Measurements from ENCODE around the gene NOLC1. TPM values are rescaled to one million over a fixed set of nuclear protein-coding genes. Genes with fewer than 3 reads are reported as not detected.

Gene NOLC1
- total and polyA plus RNA-seq, 2 of the 4 experiments (the other 2 are of a cell fraction): 43.2 to 55.3 TPM

DNA sequence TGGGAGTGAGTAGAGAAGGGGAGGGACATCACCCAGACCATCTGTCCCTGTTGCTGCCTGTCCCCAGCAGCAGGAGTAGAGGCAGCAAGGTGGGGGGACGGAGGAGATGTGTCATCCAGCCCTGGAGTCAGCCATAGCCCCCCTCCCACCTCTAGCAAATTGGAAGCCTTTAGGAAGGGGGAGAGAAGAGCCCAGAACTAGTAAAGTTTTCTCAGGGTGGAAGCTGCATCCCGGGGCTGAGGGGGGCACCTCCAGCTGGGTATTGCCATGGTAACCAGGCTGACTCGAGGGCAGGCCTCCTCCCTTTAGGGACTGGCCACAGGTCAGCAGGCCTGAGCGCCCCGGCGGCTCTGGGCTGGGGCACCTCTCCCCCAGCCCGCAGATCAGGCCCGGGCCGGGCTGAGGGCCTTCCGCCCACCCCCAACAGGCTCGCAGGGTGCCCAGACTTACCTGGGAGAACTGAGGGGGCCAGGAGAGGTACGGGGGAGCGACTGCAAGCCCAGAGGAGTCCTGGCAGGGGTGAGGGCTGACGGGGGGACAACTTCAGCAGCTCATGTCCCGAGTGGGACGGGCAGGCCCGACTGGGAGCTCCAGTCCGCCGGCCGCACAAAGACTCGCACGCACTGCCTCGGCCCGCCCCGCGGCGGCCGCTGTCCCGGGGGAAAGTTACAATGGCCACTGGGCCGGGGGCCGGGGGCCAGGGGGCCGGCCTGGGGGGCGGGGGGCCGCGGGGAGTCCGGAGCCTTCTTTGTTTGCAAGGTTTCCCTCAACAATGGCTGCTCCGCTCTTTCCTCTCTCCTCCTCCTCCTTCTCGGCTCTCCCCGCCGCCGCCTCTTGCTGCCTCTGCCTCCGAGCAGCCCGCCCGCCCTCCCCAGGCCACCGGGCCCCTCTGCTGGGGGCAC, 38.0 kb upstream of the NOLC1 start:
- Histone ChIP-seq H3K4me1 (ENCODE audit: control insufficient read depth, insufficient read depth, low read length) (peaks cover 36% of the 10 kb centered on the region), H2AFZ (replicated peaks; ENCODE audit: low read length, poor library complexity) (peak overlapping the region; percentile 90), H3K27ac (ENCODE audit: insufficient read depth, low read length) (peak overlapping the region; percentile 94)

More for the DNA sequence above, 38.0 kb upstream of the NOLC1 start:
- 0% methylated on average over 3 of the region's 45 CpGs; no CpG with 5 or more reads in 1 of the 2 experiments for WGBS, 2 experiments (ENCODE audit: extremely low coverage in 2 of 2, insufficient read length in 1 of 2)
- DNase-seq (no peak), ATAC-seq (ENCODE audit: low read depth) (peak; percentile 4)
- peak overlapping the region; percentile 64 for H3K14ac ChIP-seq (replicated peaks; ENCODE audit: low read depth, low read length)
- peak overlapping the region; percentile 82 for H2BK5ac ChIP-seq (ENCODE audit: low read depth, low read length, poor library complexity, severe bottlenecking)
- no peak overlapping the region for H2BK120ac ChIP-seq (ENCODE audit: low read depth, low read length)
- TF ChIP-seq RCOR1 (IDR thresholded peaks at IDR 0.05; ENCODE audit: insufficient replicate concordance, low read length) (no peak), CEBPB (IDR thresholded peaks at IDR 0.05; ENCODE audit: low read depth, low read length) (no peak), MAFK (IDR thresholded peaks at IDR 0.05; ENCODE audit: low read depth, low read length) (no peak), RFX5 (IDR thresholded peaks at IDR 0.05; ENCODE audit: low read depth, low read length) (no peak), FOS (IDR thresholded peaks at IDR 0.05; ENCODE audit: low read depth, low read length) (no peak), POLR2A (IDR thresholded peaks at IDR 0.05; ENCODE audit: low read depth, low read length) (no peak), MAZ (IDR thresholded peaks at IDR 0.05; ENCODE audit: borderline replicate concordance, low read depth, low read length) (no peak)
- TF ChIP-seq, protein P1, sequence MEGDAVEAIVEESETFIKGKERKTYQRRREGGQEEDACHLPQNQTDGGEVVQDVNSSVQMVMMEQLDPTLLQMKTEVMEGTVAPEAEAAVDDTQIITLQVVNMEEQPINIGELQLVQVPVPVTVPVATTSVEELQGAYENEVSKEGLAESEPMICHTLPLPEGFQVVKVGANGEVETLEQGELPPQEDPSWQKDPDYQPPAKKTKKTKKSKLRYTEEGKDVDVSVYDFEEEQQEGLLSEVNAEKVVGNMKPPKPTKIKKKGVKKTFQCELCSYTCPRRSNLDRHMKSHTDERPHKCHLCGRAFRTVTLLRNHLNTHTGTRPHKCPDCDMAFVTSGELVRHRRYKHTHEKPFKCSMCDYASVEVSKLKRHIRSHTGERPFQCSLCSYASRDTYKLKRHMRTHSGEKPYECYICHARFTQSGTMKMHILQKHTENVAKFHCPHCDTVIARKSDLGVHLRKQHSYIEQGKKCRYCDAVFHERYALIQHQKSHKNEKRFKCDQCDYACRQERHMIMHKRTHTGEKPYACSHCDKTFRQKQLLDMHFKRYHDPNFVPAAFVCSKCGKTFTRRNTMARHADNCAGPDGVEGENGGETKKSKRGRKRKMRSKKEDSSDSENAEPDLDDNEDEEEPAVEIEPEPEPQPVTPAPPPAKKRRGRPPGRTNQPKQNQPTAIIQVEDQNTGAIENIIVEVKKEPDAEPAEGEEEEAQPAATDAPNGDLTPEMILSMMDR (conservative IDR thresholded peaks at IDR 0.05; ENCODE audit: low read depth, low read length): no peak
- TF ChIP-seq, protein P2, sequence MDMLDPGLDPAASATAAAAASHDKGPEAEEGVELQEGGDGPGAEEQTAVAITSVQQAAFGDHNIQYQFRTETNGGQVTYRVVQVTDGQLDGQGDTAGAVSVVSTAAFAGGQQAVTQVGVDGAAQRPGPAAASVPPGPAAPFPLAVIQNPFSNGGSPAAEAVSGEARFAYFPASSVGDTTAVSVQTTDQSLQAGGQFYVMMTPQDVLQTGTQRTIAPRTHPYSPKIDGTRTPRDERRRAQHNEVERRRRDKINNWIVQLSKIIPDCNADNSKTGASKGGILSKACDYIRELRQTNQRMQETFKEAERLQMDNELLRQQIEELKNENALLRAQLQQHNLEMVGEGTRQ (IDR thresholded peaks at IDR 0.05; ENCODE audit: low read depth, low read length): no peak
- peak overlapping the region; percentile 96 for H2AK9ac ChIP-seq (replicated peaks; ENCODE audit: low read depth, low read length, poor library complexity)
- no peak overlapping the region; the same call in 1 of the 2 replicates for H4K5ac ChIP-seq (ENCODE audit: low read depth, low read length)
- in situ Hi-C loops (cut with MboI; ENCODE audit: low sequenced_read_pairs) (no loop called here), dilution Hi-C loops (cut with HindIII; ENCODE audit: low sequenced_read_pairs, unreplicated experiment) (no loop called here), intact Hi-C loops (cut with micrococcal nuclease) (no loop called here)
- POLR2A ChIA-PET (ENCODE audit: unreplicated experiment): interaction anchor here (0.7 kb wide), 1 partner anchor 8 kb away, joined by 8 read pairs; no protein-coding TSS in a partner anchor
- H4K8ac ChIP-seq (ENCODE audit: low read depth in 2 of 2, low read length in 2 of 2): 0 out of 4 replicates have a peak overlapping the region, but pooled peaks of 1 of the 2 experiments have one; percentile 56
- H2BK20ac ChIP-seq (ENCODE audit: low read depth, low read length): no peak overlapping the region
- no peaks in the 10 kb centered on the region for H3K9me3 ChIP-seq (ENCODE audit: control insufficient read depth, insufficient read depth, low read length)
- peak overlapping the region; percentile 72 for H2AK5ac ChIP-seq (ENCODE audit: low read depth, low read length)
- peak overlapping the region; percentile 39; the same call in 1 of the 2 replicates for H4K91ac ChIP-seq (ENCODE audit: insufficient read depth, low read depth, low read length)
- peaks cover 26% of the 10 kb centered on the region for H3K36me3 ChIP-seq (ENCODE audit: control insufficient read depth, insufficient read depth, low read length)
- peak overlapping the region; percentile 89 for H3K4me2 ChIP-seq (ENCODE audit: low read depth, low read length)
- peak overlapping the region; percentile 54; the same call in 1 of the 2 replicates for H3K18ac ChIP-seq (ENCODE audit: low read depth, low read length)
- H3K4me3 ChIP-seq (ENCODE audit: insufficient read depth, low read depth, low read length): peak overlapping the region; percentile 92
- no peaks in the 10 kb centered on the region for H3K27me3 ChIP-seq (ENCODE audit: control insufficient read depth, insufficient read depth, low read length)
- H3K79me1 ChIP-seq (ENCODE audit: low read depth in 1 of 2, low read length in 2 of 2): peaks cover 26 to 85% of the 10 kb centered on the region in 2 experiments; a peak in 3 of 4 replicates
- H4K20me1 ChIP-seq (ENCODE audit: insufficient read depth, low read length): peaks cover 68% of the 10 kb centered on the region
- H3K4ac ChIP-seq (ENCODE audit: low read depth, low read length): peak overlapping the region; percentile 84
- H3K9me1 ChIP-seq (ENCODE audit: insufficient read depth, low read length): peaks cover 25% of the 10 kb centered on the region
- peak overlapping the region; percentile 71; the same call in 1 of the 2 replicates for H3K56ac ChIP-seq (ENCODE audit: extremely low read depth, insufficient read depth, low read length)
- peak overlapping the region; percentile 79 for H3K23ac ChIP-seq (ENCODE audit: low read depth, low read length)
- H2BK15ac ChIP-seq (ENCODE audit: low read depth, low read length): no peak overlapping the region
- peak overlapping the region; percentile 98 for H3K9ac ChIP-seq (ENCODE audit: low read depth, low read length)
- BruUV-seq (replicated peaks): no TSS peak
- CTCF ChIA-PET: no interaction called here

Measured in IMR-90 (cell line).